LHCN-M2 (cell line): Measurements from ENCODE around the gene SECTM1. TPM values are rescaled to one million over a fixed set of nuclear protein-coding genes. Genes with fewer than 3 reads are reported as not detected.
A peak's percentile ranks its signal among the peaks of the same experiment; 100 is the strongest.

ENCODE experiments used
- DNase-seq: peaks from one replicate; pipeline ENCODE4 v3.0.0-alpha.2; 2012; ENCODE audit warnings: low read depth
- total RNA-seq: library from RNA; depleted of rRNA; stranded (reverse); fragments of >200 nt; gene quantifications from 2 replicates; pipeline ENCODE4 v1.2.3, GENCODE V29; 2014; rRNA removed

Gene SECTM1
- total RNA-seq, 1 experiment from 2014 or later = 147 TPM

- DNase-seq = peak; percentile 56
Measured at GRCh38 chr17:82281502-82282238, 51.9 kb downstream of the SECTM1 start.

DNA sequence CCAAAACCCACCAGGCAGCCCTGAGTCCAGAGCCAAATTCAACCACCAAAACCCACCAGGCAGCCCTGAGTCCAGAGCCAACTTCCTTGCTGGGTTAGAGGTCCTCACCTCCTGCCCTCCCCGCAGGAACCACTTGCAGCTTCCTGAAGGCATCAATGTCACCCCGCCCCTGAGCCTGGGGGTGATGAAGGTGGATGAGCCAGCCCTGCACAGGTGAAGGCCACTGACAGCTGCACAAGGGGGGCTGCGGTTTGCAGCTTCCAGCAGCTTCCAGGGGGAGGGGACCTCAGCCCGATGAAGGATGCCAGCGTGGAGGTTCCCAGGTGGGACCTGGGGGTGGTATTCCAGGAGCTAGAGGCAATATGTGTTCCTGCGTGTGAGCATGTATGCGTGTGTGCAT is 52.5 kb downstream of the SECTM1 start:
- DNase-seq = no peak

- DNase-seq = no peak
Measured at GRCh38 chr17:82280537-82280936, 53.0 kb downstream of the SECTM1 start.

DNA sequence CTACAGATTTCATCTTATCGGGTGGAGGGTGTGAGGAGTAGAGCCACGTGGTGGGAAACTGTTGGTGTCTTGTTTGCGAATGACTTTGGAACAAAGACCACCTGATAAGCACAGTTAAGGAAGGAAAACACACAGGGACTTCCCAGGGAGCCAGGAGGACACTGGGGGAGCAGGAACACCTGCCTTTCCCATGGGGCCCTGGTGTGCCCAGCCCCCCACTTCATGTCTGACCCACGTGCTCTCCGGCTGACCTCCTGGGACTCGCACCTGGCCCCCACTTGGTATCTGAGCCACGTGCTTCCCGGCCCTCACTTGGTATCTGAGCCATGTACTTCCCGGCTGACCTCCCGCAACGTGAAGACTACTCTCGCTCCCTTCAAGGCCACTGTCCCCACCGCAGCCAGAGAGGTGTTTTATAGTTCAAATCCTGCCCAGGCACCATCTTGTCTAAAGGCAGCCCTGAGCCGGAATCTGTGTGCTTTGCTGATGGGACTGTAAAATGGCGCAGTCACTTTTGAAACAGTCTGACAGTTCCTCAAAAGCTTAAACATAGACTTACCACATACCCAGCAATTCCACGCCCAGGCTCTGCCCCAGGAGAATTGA is 54.7 kb downstream of the SECTM1 start:
- DNase-seq = no peak

DNA sequence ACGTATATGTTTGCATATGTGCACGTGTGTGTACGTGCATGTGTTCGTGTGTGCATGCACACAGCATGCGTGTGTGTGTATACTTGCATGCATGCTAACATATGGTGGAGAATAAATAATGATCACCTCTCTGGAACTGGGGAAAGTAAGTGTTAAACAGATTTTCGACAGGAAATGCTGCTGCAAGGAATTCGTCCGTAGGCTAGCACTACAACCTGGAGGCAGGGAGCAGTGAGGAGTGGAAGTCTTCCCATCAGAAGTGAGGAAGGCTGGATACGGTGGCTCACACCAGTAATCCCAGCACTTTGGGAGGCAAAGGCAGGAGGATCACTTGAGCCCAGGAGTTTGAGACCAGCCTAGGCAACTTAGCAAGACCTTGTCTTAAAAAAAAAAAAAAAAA is 55.3 kb downstream of the SECTM1 start:
- DNase-seq = no peak

GRCh38 chr17:82277851-82278250 is 55.7 kb downstream of the SECTM1 start:
- DNase-seq = no peak

DNA sequence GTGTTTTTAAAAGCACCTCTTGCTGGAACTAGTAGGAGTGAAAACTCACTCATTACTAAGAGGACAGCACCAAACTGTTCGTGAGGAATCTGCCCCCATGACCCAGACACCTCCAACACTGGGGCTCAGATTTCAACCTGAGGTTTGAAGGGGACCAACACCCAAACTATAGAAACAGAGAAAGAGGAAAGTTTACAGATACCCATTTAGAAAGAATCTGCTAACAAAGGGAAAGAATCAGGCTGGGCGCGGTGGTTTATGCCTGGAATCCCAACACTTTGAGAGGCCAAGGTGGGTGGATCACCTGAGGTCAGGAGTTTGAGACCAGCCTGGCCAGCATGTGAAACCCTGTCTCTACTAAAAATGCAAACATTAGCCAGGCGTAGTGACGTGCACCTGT is 56.6 kb downstream of the SECTM1 start:
- DNase-seq = no peak

DNA sequence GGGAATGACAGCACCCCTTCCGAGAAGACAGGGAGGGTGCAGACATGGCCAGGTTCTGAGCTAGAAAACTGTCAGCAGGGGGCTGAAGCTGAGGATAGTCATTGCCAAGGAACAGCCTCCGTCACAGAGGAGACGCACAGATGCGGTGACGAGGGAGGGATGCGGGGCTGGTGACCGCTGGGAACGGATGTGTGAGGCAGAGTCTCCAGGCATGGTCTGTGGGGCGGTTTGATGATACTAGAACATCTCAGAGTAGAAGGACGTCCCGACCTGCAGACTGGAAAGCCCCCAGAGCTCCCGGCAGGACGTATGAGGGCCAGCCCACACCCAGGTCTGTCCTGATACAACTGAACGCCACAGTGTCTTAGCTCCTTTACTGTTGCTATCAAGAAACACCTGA is 58.2 kb downstream of the SECTM1 start:
- no peak for DNase-seq

DNA sequence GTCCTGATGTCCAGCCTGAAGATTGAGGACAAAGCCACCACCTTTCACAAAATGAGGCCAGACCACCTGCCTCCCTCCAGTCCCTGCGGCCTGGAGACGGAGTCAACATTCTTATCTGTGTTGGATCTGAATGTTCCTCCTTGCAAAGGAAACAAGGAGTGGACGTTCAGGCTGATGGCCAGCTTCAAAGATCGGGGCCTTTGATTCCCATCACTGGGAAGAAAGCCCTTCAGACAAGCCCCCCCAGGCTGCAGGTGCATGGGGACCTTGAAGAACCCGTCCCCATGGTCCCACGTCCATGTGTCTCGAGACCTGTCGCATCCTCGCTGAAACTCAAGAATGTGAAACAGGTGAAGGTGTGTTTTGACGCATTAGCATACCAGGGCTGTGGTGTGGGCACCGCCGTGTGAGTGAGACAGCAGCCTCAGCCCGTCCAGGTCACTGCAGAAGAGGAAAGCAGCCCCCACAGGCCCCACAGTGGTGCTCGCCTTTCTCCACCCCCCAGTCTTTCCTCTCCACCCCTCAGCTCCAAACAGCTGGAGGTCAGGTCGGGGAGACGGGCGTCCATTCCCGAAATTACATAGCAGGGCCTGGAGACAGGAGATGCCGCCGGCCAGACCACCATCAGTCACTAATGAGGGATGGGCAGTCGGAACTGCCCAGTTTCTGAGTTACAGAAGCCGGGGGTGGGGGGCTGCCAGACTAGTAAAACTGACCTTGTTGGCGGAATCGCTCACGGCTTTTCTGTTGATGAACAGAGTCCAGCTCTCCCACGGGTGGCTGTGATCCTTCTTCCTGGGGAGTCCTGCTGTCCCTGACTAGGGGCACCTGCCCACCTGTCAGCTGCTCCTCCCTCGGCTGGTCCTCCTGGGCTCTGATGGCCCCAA is 59.2 kb downstream of the SECTM1 start:
- no peak for DNase-seq

DNA sequence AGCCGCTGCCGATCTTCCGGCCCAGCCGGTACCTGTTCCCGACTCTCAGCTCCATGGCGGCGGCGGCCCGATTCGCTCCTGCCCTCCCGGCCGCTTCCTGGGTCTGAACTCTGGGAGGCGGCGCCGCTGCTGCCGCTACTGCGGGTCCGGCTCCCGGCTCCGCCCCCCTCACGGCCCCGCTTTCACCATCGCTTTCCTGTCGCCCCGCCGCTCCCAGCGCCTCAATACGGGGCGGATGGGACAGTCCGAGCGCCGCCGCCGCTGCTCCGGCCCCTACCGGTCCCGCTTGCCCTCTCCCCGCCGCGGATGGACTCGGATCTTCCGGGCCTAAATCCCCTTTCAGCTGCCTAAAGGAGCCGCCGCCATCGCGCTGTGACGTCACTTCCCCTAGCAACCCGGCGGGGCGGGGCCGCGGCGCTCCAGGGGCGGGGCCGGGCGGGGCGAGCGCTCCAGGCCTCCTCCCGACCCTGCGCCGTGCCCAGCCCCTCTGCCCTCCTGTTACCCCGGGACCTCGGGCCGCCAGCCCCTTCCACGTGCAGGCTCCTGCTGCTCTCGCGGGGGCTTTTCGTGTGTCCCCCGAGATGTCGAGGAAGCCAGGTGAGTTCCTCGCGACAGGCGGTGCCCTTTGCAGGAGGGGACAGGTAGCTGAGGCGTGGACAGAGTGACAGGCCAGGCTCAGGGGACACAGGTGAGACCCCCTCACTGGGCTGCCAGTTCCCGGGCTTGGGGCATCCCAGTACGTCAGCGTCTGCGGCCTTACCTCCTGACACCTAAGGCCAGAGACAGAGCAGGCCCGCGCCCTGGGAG is 60.0 kb downstream of the SECTM1 start, which contains the start of gene CSNK1D:
TSS of gene CSNK1D (minus strand) at position 374 of the 807 bp plus-strand sequence. CDS start at position 55, 319 bp downstream.
- DNase-seq = peak; percentile 82

DNA sequence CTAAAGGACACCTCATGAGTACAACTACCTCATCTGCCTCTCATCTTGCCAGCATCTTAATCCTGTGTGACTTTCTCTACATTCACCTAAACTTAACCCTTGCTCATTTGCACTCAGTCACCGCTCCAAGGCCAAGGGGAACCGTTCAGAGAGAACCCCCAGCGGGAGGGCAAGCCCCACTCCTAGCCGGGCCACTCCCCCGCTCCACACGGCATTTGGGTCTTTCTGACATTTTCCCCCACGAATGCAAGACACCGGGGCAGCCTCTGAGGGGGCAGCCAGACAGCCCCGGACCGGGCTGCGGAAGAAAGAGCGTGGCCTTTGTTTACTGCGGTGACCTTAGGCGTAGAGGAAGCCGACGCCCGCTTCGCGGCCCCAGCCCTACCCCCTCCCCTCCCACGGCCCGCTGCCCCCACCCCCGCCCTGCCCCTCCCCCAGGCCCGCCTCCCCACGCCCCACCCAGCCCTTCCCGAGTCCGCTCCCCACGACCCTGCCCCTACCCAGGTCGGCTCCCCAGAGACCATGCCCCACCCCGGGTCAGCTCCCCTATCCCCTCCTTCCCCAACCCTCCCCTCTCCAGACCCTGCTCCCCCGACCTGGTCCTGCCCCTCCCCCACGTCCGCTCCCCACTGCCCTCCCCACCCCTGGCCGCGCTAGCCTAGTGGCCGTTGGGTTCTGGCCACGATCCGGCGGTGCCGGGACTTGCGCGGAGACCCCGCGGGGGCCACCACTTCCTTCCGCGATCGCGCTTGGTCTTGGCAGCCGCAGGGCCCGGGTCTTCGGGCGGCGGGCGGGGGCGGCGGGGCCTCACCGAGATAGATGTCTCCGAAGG is 60.9 kb downstream of the SECTM1 start:
- DNase-seq = no peak

- no peak for DNase-seq
Measured at GRCh38 chr17:82271401-82271800, 62.2 kb downstream of the SECTM1 start.

Other genes starting within 250 kb of the SECTM1 start
- gene FASN, start 235.5 kb downstream of the SECTM1 start, total RNA-seq = 69.0 and 69.2 TPM in 2 replicates
- 11.0 and 13.5 TPM in 2 replicates for gene CCDC57, start 120.9 kb downstream of the SECTM1 start, total RNA-seq
- 497 and 711 TPM in 2 replicates for gene SLC16A3, start 104.7 kb downstream of the SECTM1 start, total RNA-seq
- gene CSNK1D, start 60.1 kb downstream of the SECTM1 start, total RNA-seq = 38.9 and 51.3 TPM in 2 replicates
- gene CD7, start 16.2 kb downstream of the SECTM1 start, total RNA-seq = 0.92 and 1.6 TPM in 2 replicates
- gene TEX19, start 25.5 kb upstream of the SECTM1 start, total RNA-seq = 0.06 TPM in 2 replicates
- 0.11 TPM in 1 of 2 replicates, not detected in the other for gene UTS2R, start 38.0 kb upstream of the SECTM1 start, total RNA-seq
- gene HEXD, start 84.6 kb upstream of the SECTM1 start, total RNA-seq = 12.0 and 14.6 TPM in 2 replicates
- gene OGFOD3, start 84.8 kb upstream of the SECTM1 start, total RNA-seq = 28.7 and 45.0 TPM in 2 replicates
- 83.5 and 107 TPM in 2 replicates for gene CYBC1, start 117.0 kb upstream of the SECTM1 start, total RNA-seq
- gene NARF, start 125.0 kb upstream of the SECTM1 start, total RNA-seq = 62.7 and 62.8 TPM in 2 replicates
- 24.8 and 31.5 TPM in 2 replicates for gene FOXK2, start 186.0 kb upstream of the SECTM1 start, total RNA-seq